ENCODE measurements around the gene NTRK2. TPM values are rescaled to one million over a fixed set of nuclear protein-coding genes. Genes with fewer than 3 reads are reported as not detected.

NTRK2 gene
- total and polyA plus RNA-seq, 10 of the 15 experiments (the other 5 are each of a cell fraction or from before 2014, with no cell fraction given), result 0.42 to 4.6 (median 0.65) TPM

DNA sequence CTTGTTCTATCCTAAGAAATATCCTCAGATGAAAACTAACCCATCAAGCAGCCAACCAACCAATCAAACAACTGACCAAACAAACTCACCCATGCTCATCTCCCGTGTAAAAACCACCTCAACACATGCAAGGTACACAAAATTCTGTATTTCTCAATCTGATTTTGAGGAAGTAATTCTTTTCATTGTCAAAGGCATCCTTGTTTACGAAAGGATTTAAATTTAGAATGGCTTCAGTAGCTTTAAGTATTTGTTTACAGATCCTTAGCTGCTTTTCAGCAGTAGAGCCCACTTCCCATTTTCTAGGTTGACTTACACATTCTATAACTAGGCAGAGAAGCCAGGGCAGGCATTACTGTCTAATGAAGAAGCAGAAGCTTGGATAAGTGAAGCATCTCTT, 78.6 kb downstream of the NTRK2 start (continued):
- TF ChIP-seq, protein P1, sequence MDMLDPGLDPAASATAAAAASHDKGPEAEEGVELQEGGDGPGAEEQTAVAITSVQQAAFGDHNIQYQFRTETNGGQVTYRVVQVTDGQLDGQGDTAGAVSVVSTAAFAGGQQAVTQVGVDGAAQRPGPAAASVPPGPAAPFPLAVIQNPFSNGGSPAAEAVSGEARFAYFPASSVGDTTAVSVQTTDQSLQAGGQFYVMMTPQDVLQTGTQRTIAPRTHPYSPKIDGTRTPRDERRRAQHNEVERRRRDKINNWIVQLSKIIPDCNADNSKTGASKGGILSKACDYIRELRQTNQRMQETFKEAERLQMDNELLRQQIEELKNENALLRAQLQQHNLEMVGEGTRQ (IDR thresholded peaks at IDR 0.05; ENCODE audit: borderline replicate concordance, low read depth, low read length), result no peak
- TF ChIP-seq STAT3 (IDR thresholded peaks at IDR 0.05; ENCODE audit: low read depth, low read length) (no peak), SPI1 (IDR thresholded peaks at IDR 0.05; ENCODE audit: borderline replicate concordance, insufficient read depth, low read depth, low read length) (peak; percentile 93), ZBED1 (IDR thresholded peaks at IDR 0.05; ENCODE audit: borderline replicate concordance) (no peak), CREB1 (IDR thresholded peaks at IDR 0.05; ENCODE audit: low read depth) (no peak), MEF2B (IDR thresholded peaks at IDR 0.05; ENCODE audit: partially characterized antibody, poor library complexity, severe bottlenecking) (peak; percentile 52), HDAC2 (IDR thresholded peaks at IDR 0.05) (no peak), ESRRA (IDR thresholded peaks at IDR 0.05; ENCODE audit: low read length) (no peak), FOXK2 (IDR thresholded peaks at IDR 0.05) (no peak), NFXL1 (IDR thresholded peaks at IDR 0.05; ENCODE audit: borderline replicate concordance) (no peak), STAT1 (conservative IDR thresholded peaks at IDR 0.05) (no peak), DPF2 (IDR thresholded peaks at IDR 0.05) (peak; percentile 60), ZNF24 (IDR thresholded peaks at IDR 0.05) (no peak), GABPA (IDR thresholded peaks at IDR 0.05; ENCODE audit: low read depth) (no peak), ASH2L (IDR thresholded peaks at IDR 0.05; ENCODE audit: borderline replicate concordance, low read depth) (no peak), ZNF384 (IDR thresholded peaks at IDR 0.05; ENCODE audit: borderline replicate concordance, low read depth, low read length) (no peak), NR2C2 (IDR thresholded peaks at IDR 0.05; ENCODE audit: borderline replicate concordance, control insufficient read depth, insufficient read length, low read depth) (no peak), CHD1 (IDR thresholded peaks at IDR 0.05; ENCODE audit: low read depth, low read length) (no peak), MEF2A (IDR thresholded peaks at IDR 0.05; ENCODE audit: insufficient read depth, low read depth, low read length) (peak; percentile 73), TCF7 (IDR thresholded peaks at IDR 0.05; ENCODE audit: borderline replicate concordance) (no peak), RCOR1 (conservative IDR thresholded peaks at IDR 0.05; ENCODE audit: low read depth, low read length) (no peak), RAD51 (IDR thresholded peaks at IDR 0.05) (no peak)
- TF ChIP-seq, protein P2, sequence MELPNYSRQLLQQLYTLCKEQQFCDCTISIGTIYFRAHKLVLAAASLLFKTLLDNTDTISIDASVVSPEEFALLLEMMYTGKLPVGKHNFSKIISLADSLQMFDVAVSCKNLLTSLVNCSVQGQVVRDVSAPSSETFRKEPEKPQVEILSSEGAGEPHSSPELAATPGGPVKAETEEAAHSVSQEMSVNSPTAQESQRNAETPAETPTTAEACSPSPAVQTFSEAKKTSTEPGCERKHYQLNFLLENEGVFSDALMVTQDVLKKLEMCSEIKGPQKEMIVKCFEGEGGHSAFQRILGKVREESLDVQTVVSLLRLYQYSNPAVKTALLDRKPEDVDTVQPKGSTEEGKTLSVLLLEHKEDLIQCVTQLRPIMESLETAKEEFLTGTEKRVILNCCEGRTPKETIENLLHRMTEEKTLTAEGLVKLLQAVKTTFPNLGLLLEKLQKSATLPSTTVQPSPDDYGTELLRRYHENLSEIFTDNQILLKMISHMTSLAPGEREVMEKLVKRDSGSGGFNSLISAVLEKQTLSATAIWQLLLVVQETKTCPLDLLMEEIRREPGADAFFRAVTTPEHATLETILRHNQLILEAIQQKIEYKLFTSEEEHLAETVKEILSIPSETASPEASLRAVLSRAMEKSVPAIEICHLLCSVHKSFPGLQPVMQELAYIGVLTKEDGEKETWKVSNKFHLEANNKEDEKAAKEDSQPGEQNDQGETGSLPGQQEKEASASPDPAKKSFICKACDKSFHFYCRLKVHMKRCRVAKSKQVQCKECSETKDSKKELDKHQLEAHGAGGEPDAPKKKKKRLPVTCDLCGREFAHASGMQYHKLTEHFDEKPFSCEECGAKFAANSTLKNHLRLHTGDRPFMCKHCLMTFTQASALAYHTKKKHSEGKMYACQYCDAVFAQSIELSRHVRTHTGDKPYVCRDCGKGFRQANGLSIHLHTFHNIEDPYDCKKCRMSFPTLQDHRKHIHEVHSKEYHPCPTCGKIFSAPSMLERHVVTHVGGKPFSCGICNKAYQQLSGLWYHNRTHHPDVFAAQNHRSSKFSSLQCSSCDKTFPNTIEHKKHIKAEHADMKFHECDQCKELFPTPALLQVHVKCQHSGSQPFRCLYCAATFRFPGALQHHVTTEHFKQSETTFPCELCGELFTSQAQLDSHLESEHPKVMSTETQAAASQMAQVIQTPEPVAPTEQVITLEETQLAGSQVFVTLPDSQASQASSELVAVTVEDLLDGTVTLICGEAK (IDR thresholded peaks at IDR 0.05; ENCODE audit: borderline replicate concordance), result no peak
- TF ChIP-seq, protein P3, sequence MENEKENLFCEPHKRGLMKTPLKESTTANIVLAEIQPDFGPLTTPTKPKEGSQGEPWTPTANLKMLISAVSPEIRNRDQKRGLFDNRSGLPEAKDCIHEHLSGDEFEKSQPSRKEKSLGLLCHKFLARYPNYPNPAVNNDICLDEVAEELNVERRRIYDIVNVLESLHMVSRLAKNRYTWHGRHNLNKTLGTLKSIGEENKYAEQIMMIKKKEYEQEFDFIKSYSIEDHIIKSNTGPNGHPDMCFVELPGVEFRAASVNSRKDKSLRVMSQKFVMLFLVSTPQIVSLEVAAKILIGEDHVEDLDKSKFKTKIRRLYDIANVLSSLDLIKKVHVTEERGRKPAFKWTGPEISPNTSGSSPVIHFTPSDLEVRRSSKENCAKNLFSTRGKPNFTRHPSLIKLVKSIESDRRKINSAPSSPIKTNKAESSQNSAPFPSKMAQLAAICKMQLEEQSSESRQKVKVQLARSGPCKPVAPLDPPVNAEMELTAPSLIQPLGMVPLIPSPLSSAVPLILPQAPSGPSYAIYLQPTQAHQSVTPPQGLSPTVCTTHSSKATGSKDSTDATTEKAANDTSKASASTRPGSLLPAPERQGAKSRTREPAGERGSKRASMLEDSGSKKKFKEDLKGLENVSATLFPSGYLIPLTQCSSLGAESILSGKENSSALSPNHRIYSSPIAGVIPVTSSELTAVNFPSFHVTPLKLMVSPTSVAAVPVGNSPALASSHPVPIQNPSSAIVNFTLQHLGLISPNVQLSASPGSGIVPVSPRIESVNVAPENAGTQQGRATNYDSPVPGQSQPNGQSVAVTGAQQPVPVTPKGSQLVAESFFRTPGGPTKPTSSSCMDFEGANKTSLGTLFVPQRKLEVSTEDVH (IDR thresholded peaks at IDR 0.05; ENCODE audit: low read depth, partially characterized antibody), result no peak
- TF ChIP-seq, protein P4, sequence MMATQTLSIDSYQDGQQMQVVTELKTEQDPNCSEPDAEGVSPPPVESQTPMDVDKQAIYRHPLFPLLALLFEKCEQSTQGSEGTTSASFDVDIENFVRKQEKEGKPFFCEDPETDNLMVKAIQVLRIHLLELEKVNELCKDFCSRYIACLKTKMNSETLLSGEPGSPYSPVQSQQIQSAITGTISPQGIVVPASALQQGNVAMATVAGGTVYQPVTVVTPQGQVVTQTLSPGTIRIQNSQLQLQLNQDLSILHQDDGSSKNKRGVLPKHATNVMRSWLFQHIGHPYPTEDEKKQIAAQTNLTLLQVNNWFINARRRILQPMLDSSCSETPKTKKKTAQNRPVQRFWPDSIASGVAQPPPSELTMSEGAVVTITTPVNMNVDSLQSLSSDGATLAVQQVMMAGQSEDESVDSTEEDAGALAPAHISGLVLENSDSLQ (IDR thresholded peaks at IDR 0.05), result no peak; the same call in 1 of the 2 replicates
